GM10248 (cell line): Measurements from ENCODE around the gene PRR13.

ENCODE experiments used
- CTCF ChIA-PET: fragments of 300-600 bp; sonication (Branson Sonifier 250); formaldehyde crosslinking; extraction: SDS; loops from one replicate; lab custom pipeline; 2021; ENCODE audit warnings: antibody characterized with exemption; lab: Yijun Ruan, JAX
- POLR2A ChIA-PET: fragments of 350-650 bp; sonication (Branson Sonifier 250); formaldehyde crosslinking; extraction: SDS; loops from one replicate; lab custom pipeline; 2020; ENCODE audit warnings: antibody characterized with exemption; lab: Yijun Ruan, JAX
- DNase-seq: peaks from one replicate; pipeline ENCODE4 v3.0.0; 2012; ENCODE audit errors: extremely low spot score
- CTCF ChIP-seq: IDR thresholded peaks from 2 replicates; pipeline ENCODE4 v1.5.1; 2012; ENCODE audit warnings: mild to moderate bottlenecking, low read depth; ENCODE audit errors: extremely low read depth, missing control alignments, control extremely low read depth

Gene PRR13

DNA sequence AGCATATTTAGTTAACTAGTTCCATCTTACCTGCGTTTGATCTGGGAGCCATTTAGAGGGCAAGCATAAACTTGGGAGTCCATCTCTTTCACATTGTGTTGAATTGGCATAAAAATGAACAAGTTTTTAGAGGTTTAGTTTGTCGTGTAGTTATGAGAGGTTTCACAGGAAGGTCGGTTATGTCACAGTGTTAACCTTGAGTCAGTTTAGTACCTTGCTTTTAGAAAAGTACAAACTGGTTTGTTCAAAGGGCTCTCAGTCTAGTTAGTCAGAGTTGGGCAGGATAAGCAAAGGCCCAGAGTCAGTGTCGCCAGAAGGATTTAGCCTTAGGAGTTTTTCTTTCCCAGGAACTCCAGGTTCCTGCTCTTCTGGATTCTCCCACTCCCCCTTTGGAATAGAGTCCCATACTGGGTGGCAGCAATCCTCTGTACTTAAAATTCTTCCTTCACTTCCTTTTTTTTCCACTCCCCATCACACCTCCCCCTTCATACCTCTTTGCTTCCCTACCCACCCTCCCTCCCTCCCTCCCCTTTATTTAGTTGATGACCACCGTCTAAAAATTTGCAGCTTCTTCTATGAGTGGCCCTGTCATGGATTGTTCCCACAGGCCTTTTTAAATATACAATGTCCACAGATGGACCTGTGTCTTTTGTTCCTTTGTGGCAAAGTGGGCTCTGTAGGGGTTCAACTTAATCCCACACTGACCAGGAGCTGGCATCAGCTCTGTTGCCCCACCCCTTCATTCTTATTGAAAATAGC lies 22.4 kb downstream of the PRR13 start:
- DNase-seq, result no peak
- POLR2A ChIA-PET, result interaction anchor here (0.6 to 1.2 kb wide), 5 partner anchors 8 to 250 kb away, joined by 3 to 4 read pairs (median 3); no protein-coding TSS in a partner anchor
- CTCF ChIA-PET, result interaction anchor here (0.7 to 3.4 kb wide), 6 partner anchors 9 to 45 kb away, joined by 3 to 22 read pairs (median 3); no protein-coding TSS in a partner anchor
- TF ChIP-seq CTCF, result no peak

- ChIA-PET CTCF (interaction anchor here (0.7 to 3.4 kb wide), 6 partner anchors 10 to 44 kb away, joined by 3 to 22 read pairs (median 3); no protein-coding TSS in a partner anchor), POLR2A (interaction anchor here (0.6 to 1.2 kb wide), 5 partner anchors 9 to 251 kb away, joined by 3 to 4 read pairs (median 3); no protein-coding TSS in a partner anchor)
- no peak for TF ChIP-seq CTCF
- DNase-seq, result no peak
Observed at GRCh38 chr12:53464685-53465418, 23.3 kb downstream of the PRR13 start.

- ChIA-PET POLR2A (no interaction called here), CTCF (interaction anchor here (3.4 kb wide), 1 partner anchor 10 kb away, joined by 22 read pairs; no protein-coding TSS in a partner anchor)
- TF ChIP-seq CTCF, result no peak
- no peak for DNase-seq
Observed at GRCh38 chr12:53465679-53466078, 24.1 kb downstream of the PRR13 start.

DNA sequence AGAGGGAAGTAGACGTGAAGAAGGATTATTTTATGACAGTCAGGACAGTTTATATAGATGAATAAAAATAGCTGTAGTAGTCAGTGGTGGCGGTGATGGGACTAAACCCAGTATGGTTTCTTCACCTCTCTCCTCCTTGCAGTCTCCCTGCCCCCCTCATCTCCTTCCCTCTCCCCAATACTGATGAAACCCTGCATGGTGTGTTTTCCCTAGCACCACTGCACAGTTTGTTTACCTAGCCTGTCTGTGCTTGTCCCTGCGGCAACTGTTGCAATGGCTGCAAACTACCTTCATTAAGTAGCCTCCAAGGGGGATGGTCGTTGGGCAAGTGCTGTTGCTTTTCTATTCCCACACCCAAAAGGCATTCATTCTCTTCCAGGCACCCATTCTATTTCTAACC lies 25.1 kb downstream of the PRR13 start:
- DNase-seq, result no peak
- ChIA-PET POLR2A (interaction anchor here (2.0 kb wide), 1 partner anchor 10 kb away, joined by 8 read pairs; no protein-coding TSS in a partner anchor), CTCF (interaction anchor here (3.4 kb wide), 1 partner anchor 9 kb away, joined by 22 read pairs; no protein-coding TSS in a partner anchor)
- no peak for TF ChIP-seq CTCF

DNA sequence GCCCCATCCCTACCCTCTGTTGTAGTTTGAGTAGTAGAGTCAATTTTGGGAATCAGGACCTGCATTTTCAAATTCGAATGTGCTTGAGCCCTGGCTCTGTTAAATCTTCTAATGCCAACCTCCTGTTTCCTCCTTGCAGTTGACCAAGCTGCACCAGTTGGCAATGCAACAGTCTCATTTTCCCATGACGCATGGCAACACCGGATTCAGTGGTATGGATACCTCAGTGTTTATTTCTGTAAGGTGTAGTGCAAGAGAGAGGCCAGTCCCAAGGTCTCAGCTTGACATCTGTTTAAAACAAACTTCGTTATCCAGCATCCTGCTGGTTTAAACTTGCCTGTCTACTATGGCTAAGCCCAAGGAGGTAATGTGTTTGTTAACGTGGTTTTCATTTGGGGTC lies 25.5 kb downstream of the PRR13 start:
- DNase-seq, result no peak
- CTCF ChIA-PET, result interaction anchor here (0.9 to 1.6 kb wide), 2 partner anchors 14 to 115 kb away, joined by 3 read pairs; no protein-coding TSS in a partner anchor
- POLR2A ChIA-PET, result interaction anchor here (2.0 kb wide), 1 partner anchor 9 kb away, joined by 8 read pairs; no protein-coding TSS in a partner anchor
- no peak for TF ChIP-seq CTCF

- POLR2A ChIA-PET, result interaction anchor here (1.5 to 2.0 kb wide), 3 partner anchors 9 to 33 kb away, joined by 4 to 8 read pairs (median 8); partner anchors contain the start of gene TARBP2
- DNase-seq, result no peak
- CTCF ChIA-PET, result interaction anchor here (0.9 to 1.6 kb wide), 4 partner anchors 9 to 115 kb away, joined by 3 to 4 read pairs (median 3); no protein-coding TSS in a partner anchor
Observed at GRCh38 chr12:53467880-53468279, 26.3 kb downstream of the PRR13 start.

More at GRCh38 chr12:53467880-53468279, 26.3 kb downstream of the PRR13 start:
- TF ChIP-seq CTCF, result no peak
